AG08395 (cell line): ENCODE measurements around the gene ZNF497.
"Not testable (repeated sequence)": the region's sequence is repeated elsewhere in the genome, so short reads cannot be mapped to it uniquely, and the experiment has no call there.

Experiments
- DNase-seq: peaks from one replicate; pipeline ENCODE4 v3.0.0; 2012; ENCODE audit warnings: mixed read lengths, low spot score

Gene ZNF497

DNA sequence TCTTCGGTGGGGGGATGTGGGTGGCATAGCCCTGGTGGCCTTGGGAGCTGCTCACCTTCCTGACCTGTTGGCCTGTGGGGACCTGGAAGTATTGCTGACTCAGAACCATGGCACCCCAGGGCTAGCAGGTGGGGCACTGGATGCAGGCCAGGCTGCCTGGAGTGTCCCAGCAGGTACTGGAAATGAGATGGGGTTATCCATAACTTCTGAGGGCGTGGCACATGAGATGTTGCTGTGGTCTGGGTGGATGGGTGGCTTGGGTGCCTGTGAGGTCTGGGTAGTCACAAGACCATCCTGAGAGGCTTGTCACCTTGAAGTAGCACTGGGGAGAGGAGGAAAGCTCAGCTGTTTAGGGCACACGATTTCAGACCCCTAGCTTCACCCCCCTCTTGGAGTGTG, 32.3 kb upstream of the ZNF497 start:
- DNase-seq = no peak

- DNase-seq = no peak
Measured at GRCh38 chr19:58393725-58394033, 31.1 kb upstream of the ZNF497 start.

- DNase-seq = no peak
Measured at GRCh38 chr19:58392945-58393724, 30.6 kb upstream of the ZNF497 start.

- DNase-seq = no peak
Measured at GRCh38 chr19:58388175-58388526, 25.6 kb upstream of the ZNF497 start.

- no peak for DNase-seq
Measured at GRCh38 chr19:58387338-58388174, 25.0 kb upstream of the ZNF497 start.

- peak; percentile 100 for DNase-seq
Measured at GRCh38 chr19:58386576-58387337, 24.2 kb upstream of the ZNF497 start, which contains the start of gene RPS5. RPS5 (plus strand) TSS chr19:58387269; CDS start chr19:58388138, 869 bp downstream.

- DNase-seq = no peak
Measured at GRCh38 chr19:58385891-58386575, 23.5 kb upstream of the ZNF497 start.

DNA sequence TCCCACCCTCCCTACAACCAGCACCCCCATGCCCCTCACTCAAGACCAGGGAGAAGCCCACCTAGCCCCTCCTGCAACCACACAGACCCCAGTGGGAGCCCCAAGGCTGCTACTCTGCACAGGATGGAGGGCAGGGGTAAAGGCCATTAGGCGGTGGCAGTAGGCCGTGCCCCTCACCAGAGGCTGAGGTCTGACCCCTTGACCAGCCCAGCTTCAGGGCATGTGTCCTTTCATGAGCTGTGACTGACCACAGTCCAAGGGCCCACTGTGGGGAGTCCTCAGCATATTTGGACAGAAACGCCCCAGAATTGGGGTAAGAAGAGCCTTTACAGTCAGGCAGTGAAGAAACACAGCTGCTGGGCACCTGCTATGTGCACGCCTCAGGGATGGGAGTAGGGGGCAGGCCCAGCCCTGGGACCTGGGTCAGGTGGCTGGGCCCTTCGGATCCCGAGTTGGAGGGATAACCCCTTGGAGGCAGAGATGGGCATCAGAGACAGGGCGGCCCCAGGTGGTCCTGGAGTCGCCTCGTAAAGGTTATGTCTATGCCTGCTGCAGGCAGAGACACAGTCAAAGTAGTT, 22.9 kb upstream of the ZNF497 start:
- DNase-seq = no peak

DNA sequence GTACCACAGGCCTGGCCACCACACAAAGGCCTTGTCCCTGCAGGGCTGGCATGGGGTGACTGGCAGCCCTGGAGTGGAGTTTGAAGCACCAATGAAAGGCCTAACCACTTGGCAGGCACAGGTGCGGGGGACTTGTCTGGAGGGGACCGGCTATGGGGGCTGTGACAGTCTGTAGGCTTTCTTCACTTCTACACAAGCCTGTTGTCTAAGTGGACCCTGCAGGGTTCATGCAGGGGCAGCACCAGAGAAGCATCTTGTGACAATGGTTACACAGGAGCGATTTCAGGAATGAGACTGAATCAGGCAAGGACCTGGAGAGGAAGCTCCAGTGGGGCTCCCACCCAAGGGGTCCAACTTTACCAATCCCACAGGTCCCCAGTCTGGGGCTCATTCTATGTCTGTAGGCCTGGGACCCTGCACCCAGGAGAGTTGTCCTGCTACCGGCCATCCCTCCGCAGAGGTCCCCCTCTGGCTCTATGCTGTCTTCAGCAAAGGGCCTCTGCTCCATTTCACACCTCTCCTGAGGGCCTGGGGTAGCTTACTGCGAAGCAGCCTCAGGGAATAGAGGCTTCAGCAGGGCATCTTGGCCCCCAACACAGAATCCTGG, 20.5 kb upstream of the ZNF497 start:
- DNase-seq = no peak

DNA sequence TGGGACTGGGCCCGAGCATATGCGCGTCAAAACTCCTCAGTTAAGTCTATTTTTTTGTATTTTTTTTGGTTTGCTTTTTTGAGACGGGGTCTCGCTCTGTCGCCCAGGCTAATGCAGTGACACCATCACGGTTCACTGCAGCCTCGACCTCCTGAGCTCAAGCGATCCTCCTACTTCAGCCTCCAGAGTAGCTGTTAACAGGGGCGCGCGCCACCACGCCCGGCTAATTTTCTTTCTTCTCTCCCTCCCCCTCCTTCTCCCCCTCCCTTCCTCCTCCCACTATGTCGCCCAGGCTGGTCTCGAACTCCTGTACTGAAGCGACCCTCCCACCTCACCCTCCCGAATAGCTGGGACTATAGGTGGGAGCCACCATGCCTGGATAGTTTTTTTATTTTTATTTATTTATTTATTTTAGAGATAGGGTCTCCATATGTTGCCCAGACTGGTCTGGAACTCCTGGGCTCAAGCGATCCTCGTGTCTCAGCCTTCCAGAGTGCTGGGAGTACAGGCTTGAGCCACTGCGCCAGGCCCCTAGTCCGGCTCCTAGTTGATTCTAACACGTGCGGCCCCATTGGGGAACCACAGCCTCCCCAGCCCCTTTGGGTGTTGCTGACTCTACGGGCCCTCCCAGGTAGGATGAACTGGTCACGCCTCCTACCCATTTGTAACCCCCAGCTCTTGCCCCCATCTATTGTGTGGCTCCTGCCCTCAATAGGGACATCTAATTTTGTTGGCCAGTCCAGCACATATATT, 19.1 kb upstream of the ZNF497 start:
- no peak for DNase-seq

DNA sequence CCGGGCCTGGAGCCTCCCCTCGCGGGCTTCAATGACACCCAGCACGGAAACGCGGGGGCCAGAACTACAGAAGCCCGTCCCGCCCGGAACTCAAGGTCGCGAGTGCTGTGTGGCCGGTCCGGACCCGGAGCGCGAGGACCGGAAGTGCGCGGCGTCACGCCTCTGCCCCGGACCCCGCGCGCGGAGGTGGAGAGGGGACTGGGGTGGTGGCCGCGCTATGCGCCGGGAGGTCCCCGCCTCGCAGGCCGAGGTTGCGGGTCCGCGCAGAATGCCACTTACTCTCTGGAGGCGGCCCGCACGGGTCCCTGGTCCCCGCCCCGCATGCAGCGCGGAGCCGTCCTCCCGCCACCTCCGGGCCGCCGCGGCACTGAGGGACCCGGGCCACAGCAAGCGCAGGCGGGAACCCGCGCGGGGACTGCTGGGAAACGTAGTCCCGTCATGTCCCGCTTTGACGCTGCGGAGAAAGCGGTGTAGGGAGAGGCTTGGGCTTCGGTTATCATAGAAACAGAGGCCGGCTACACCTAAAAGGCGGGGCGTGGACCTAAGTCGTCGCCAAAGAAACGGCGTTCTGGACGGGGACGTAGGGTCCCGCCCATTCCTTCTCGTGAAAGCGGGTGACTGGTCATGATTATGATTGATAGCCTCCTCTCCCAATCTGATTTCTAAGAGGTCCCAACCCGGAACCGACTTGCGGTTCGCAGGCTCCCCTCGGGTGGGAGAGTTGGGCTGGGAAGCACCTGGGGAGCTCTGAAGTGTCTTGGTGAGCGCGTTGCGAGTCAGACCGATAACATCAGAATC, 18.3 kb upstream of the ZNF497 start, which contains the start of gene ZNF837:
Gene ZNF837 (minus strand): TSS at position 369 of the 798 bp plus-strand sequence. CDS start 11,698 bp downstream, outside the sequence.
- DNase-seq = peak; percentile 99

DNA sequence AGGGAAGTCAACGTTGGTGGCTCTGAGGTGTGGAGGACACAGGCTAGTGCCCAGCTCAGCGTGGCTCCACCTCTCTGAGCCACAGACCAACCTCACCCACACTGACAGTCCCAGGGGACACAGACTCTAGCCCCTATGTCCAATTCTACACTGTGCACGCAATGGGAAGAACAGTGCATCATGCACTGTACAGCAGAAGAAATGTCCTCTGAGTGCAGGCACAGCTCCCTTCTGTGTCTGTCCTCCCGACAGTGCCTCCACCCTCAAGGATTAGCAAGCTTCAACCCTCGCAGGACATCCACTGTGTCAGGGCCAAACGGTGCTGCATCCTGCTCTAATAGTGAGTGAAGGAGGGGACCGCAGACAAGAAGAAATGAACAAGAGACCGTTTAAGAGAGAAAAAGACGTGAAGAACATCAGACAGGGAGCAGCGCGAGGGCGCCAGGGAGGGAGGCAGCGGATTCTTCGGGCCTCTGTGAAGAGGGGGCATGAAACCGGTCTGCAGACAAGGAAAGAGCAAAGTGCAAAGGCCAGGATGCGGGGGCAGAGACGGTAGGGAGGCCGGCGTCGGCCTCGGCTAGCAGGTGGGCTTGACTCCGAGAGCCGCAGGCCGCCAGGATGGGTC, 17.6 kb upstream of the ZNF497 start:
- no peak for DNase-seq

- DNase-seq = no peak
Measured at GRCh38 chr19:58379246-58379645, 16.7 kb upstream of the ZNF497 start.

- DNase-seq = not testable (repeated sequence)
Measured at GRCh38 chr19:58376724-58377123, 14.2 kb upstream of the ZNF497 start.

DNA sequence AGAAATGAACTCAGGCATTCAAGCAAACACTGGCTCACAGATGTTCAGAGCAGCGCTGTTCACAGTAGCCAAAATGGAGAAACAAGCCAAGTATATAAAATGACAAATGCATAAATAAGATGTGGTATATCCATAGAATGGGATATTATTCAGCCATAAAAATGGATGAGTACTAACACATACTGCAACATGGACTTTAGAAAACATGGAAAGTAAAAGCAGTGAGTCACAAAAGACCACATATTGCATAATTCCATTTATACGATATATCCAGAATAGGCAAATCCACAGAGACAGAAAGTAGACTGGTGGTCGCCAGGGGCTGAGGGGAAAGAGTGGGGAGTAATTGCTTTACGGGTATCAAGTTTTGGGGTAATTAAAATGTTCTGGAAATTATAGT, 11.6 kb upstream of the ZNF497 start:
- DNase-seq = no peak

DNA sequence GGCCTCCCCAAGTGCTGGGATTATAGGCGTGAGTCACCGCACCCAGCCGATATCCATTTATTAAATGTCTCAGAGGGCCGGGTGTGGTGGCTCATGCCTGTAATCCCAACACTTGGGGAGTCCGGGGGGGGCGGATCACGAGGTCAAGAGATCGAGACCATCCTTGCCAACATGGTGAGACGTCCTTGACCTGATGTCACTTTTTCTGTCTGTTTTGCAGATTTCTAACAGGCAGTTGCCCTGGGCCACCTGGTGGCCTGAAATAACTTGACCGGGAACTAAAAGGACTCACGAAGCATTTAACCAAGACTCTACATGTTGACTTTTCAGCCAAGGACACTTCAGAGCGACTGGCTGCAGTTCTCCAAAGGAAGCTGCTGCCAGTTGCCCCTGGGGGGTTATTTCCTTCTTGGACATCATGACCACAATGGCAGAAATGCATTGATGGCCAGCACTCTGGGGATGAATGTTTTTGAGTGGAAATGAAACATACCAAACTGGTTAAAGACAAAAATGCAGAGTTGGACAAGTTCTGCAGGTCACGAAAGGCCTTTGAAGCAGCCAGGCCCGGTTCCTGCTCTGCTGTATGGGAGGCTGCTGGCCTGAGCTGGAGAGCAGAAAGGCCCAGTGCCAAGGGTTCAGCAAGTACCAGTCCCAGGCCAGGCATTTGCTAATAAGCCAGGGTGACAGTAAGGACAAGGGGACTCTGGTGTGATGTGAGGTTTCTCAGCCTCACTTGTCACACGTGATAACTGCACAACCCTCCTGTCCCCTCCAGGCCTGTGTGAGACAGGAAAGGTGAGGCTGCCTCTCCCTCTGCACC, 10.0 kb upstream of the ZNF497 start:
- DNase-seq = no peak

DNA sequence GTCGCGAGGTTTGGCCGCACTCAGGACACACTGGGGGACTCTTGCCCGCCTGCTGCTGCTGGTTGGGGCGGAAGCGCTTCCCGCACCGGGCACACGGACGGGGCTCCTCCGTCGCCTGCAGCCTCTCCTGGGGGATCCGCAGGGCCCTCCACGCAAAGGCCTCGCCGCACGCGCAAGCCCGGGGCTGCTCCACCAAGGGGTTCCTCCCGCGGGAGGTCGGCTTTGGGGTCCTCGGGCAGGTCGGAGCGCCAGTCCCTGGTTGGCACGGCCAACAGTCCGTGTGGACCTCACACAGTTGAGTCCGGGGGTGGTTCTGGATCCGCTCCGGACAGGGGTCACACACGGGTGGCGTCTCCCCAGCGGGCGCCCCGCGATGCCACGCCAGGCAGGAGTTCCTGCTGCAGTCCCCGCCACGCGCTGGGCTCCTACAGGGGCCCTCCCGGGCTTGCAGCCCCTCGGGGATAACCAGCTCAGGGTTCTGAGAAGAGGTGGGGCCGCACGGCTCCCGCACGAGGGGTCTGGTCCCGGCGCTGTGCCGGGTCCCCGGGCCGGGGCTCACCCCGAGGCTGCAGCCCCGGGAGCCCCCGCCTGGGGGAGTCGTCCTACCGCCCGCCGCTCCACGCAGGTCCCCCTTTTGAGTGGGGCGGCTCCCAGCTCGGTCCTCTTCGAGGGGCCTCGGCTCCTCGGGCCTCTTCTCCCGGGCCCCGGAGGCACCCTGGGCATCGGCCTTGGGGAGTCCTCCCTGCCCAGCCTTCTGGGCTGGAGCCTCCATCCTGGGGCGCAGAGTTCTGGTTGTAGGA, 6.2 kb upstream of the ZNF497 start:
- DNase-seq = no peak
